Ovary (tissue), 9 donors: ENCODE data around the gene MUC2. TPM values are rescaled to one million over a fixed set of nuclear protein-coding genes. Genes with fewer than 3 reads are reported as not detected.

Experiments
- DNase-seq, 5 donors: peaks; one replicate each; pipeline ENCODE4 v3.0.0-alpha.2; 2019 to 2020
- H3K27ac ChIP-seq, 2 donors: fragments of 200-600 bp; one replicate each; pipeline versions ENCODE4 v1.5.1 to v1.8.0; 2019 to 2022
- H3K27me3 ChIP-seq: fragments of 200-600 bp; one replicate; pipeline ENCODE4 v1.8.0; 2022
- H3K36me3 ChIP-seq: fragments of 200-600 bp; sonication (generic); one replicate; pipeline ENCODE4 v1.5.1; 2019
- H3K4me1 ChIP-seq: one replicate; pipeline ENCODE4 v1.8.1; 2013; ENCODE audit warnings: mild to moderate bottlenecking, moderate library complexity; ENCODE audit not compliant: insufficient read depth
- H3K4me3 ChIP-seq: fragments of 200-600 bp; sonication (generic); one replicate; pipeline ENCODE4 v1.5.1; 2017
- H3K9me3 ChIP-seq, 2 donors: fragments of 200-600 bp in 1 of 2; sonication (generic) in 1 of 2; one replicate each; pipeline versions ENCODE4 v1.5.1 to v1.8.1; 2013 to 2019; ENCODE audit warnings: mild to moderate bottlenecking in 1 of 2, moderate library complexity in 1 of 2
- CTCF ChIP-seq, 3 donors: fragments of 450-650 bp in 2 of 3; fragments of 200-600 bp in 1 of 3; IDR thresholded peaks; one replicate each; pipeline versions ENCODE4 v1.5.1 to v1.8.0; 2016 to 2022; ENCODE audit warnings: antibody characterized with exemption in 3 of 3, mild to moderate bottlenecking in 1 of 3
- EP300 ChIP-seq: sonication (generic); formaldehyde crosslinking; IDR thresholded peaks from one replicate; pipeline ENCODE4 v1.6.1; 2017; ENCODE audit warnings: antibody characterized with exemption
- POLR2A ChIP-seq: fragments of 450-650 bp; IDR thresholded peaks from one replicate; pipeline ENCODE4 v1.6.1; 2017; ENCODE audit warnings: antibody characterized with exemption, mild to moderate bottlenecking, moderate library complexity
- WGBS, 3 donors: extraction: QIAGEN DNeasy Blood & Tissue Kit in 1 of 3; methylation state at CpG; one replicate each; pipeline versions ENCODE4 v1.1.5 to v1.1.7; 2013 to 2017; 5-methylcytosine and 5-hydroxymethylcytosine counted together
- intact Hi-C, 4 donors: fragments of 100-400 bp; cut with DNase I; formaldehyde crosslinking; loops; one replicate each; pipeline versions ENCODE4 v1.11.0 to v1.15.1; 2022 to 2023
- polyA plus RNA-seq, 2 donors: library from polyadenylated mRNA; stranded (reverse); fragments of 200-250 nt in 1 of 2; fragments of 350-450 nt in 1 of 2; fragmentation: Illumina TruSeq in 1 of 2; extraction: RNeasy Lipid Tissue Mini Kit (QIAGEN cat#74804) in 1 of 2; gene quantifications; one replicate each; pipeline ENCODE4 v1.2.3, GENCODE V29; 2013 to 2014
- total RNA-seq, 7 donors: library from RNA; depleted of rRNA in 2 of 7; stranded (reverse); fragments of >200 nt in 2 of 7; fragmentation: NEBNext Ultra II Directional in 3 of 7; extraction: Animal tissue kit (Norgen Biotek cat#: 25700) in 3 of 7; gene quantifications; one replicate each; pipeline versions ENCODE4 v1.1.0 to v1.2.4, GENCODE V29; 2016 to 2023
- donor health status: DM: no; HTN: no; CAD: no; lungs with moderate emphysema.
- donor health status: DM: no; HTN: no; CAD: no.
- donor health status: Bipolar disorder and iron deficiency.
- donor health status: DM: yes; HTN: yes; CAD: no.
- donor health status: DM: no; HTN: no; CAD: no.
- donor health status: DM: yes; HTN: yes; CAD: no.

MUC2 gene
- total and polyA plus RNA-seq, 9 donors = 0.02 to 3.3 (median 0.10) TPM; not detected in 4

GRCh38 chr11:1060410-1060809 is 14.3 kb upstream of the MUC2 start:
- H3K27me3 ChIP-seq = no peaks in the 10 kb centered on the region
- 82 to 89% (median 87%) methylated on average over 16 of the region's 16 CpGs for whole genome bisulfite sequencing, 3 donors
- no peaks in the 10 kb centered on the region for H3K36me3 ChIP-seq
- no peak for TF ChIP-seq EP300
- TF ChIP-seq POLR2A = no peak
- TF ChIP-seq CTCF (IDR thresholded peaks at IDR 0.05) = no peak
- no peak overlapping the region for H3K4me3 ChIP-seq
- DNase-seq = peak in 2 of 5 donors; percentile 6 to 9
- no peaks in the 10 kb centered on the region for H3K9me3 ChIP-seq
- H3K27ac ChIP-seq = no peak overlapping the region
- no peaks in the 10 kb centered on the region for H3K4me1 ChIP-seq
- intact Hi-C loops = no loop called here

GRCh38 chr11:1060852-1061616 is 13.6 kb upstream of the MUC2 start:
- Histone ChIP-seq H3K4me3 (no peak overlapping the region), H3K27ac (no peak overlapping the region), H3K27me3 (no peaks in the 10 kb centered on the region), H3K4me1 (no peaks in the 10 kb centered on the region), H3K36me3 (no peaks in the 10 kb centered on the region), H3K9me3 (no peaks in the 10 kb centered on the region)
- peak in 2 of 5 donors; percentile 4 to 14 for DNase-seq
- no peak for TF ChIP-seq EP300
- no peak for TF ChIP-seq CTCF (IDR thresholded peaks at IDR 0.05)
- no peak for TF ChIP-seq POLR2A
- WGBS, 3 donors = 62 to 63% (median 62%) methylated on average over 18 of the region's 18 CpGs
- intact Hi-C loops = no loop called here

GRCh38 chr11:1062075-1062820 is 12.4 kb upstream of the MUC2 start:
- Histone ChIP-seq H3K27me3 (no peaks in the 10 kb centered on the region), H3K27ac (no peak overlapping the region), H3K4me1 (no peaks in the 10 kb centered on the region), H3K36me3 (no peaks in the 10 kb centered on the region), H3K9me3 (no peaks in the 10 kb centered on the region), H3K4me3 (no peak overlapping the region)
- WGBS, 3 donors = 73 to 88% (median 87%) methylated on average over 9 of the region's 9 CpGs
- DNase-seq = no peak
- TF ChIP-seq POLR2A = no peak
- no peak for TF ChIP-seq CTCF (IDR thresholded peaks at IDR 0.05)
- TF ChIP-seq EP300 = no peak
- intact Hi-C loops = no loop called here

GRCh38 chr11:1064167-1064566 is 10.5 kb upstream of the MUC2 start:
- WGBS, 3 donors = 50 to 75% (median 68%) methylated on average over 3 of the region's 3 CpGs
- no peak for DNase-seq
- TF ChIP-seq POLR2A (no peak), EP300 (no peak), CTCF (IDR thresholded peaks at IDR 0.05) (no peak)
- Histone ChIP-seq H3K4me1 (no peaks in the 10 kb centered on the region), H3K27ac (no peak overlapping the region), H3K36me3 (no peaks in the 10 kb centered on the region), H3K9me3 (no peaks in the 10 kb centered on the region), H3K4me3 (no peak overlapping the region), H3K27me3 (no peaks in the 10 kb centered on the region)
- intact Hi-C loops = no loop called here
